Measurements from ENCODE around the gene CELSR2. TPM values are rescaled to one million over a fixed set of nuclear protein-coding genes. Genes with fewer than 3 reads are reported as not detected.

The CELSR2 gene
- total and polyA plus RNA-seq, 9 donors, result 1.2 to 8.6 (median 4.2) TPM

- no peaks in the 10 kb centered on the region for H3K27me3 ChIP-seq (ENCODE audit: control insufficient read depth, insufficient read depth, low read length)
- H3K36me3 ChIP-seq (ENCODE audit: control insufficient read depth, insufficient read depth, low read length), result no peaks in the 10 kb centered on the region
- no peak overlapping the region for H3K27ac ChIP-seq (ENCODE audit: low read length)
- no peak for DNase-seq
- H3K9me3 ChIP-seq (replicated peaks; ENCODE audit: control insufficient read depth, low read depth, low read length), result no peaks in the 10 kb centered on the region
- peaks cover 8% of the 10 kb centered on the region for H3K4me1 ChIP-seq (ENCODE audit: control insufficient read depth, insufficient read depth, low read length)
- 83% methylated on average over 2 of the region's 9 CpGs for WGBS (ENCODE audit: insufficient coverage)
- no peak overlapping the region for H3K4me3 ChIP-seq (ENCODE audit: low read length)
These were observed 43.0 kb downstream of the CELSR2 start for GRCh38 chr1:109292364-109292763.

GRCh38 chr1:109293026-109293425, 43.7 kb downstream of the CELSR2 start:
- no peaks in the 10 kb centered on the region for H3K9me3 ChIP-seq (replicated peaks; ENCODE audit: control insufficient read depth, low read depth, low read length)
- H3K36me3 ChIP-seq (ENCODE audit: control insufficient read depth, insufficient read depth, low read length), result no peaks in the 10 kb centered on the region
- H3K4me3 ChIP-seq (ENCODE audit: low read length), result no peak overlapping the region
- no peak overlapping the region for H3K27ac ChIP-seq (ENCODE audit: low read length)
- no peaks in the 10 kb centered on the region for H3K27me3 ChIP-seq (ENCODE audit: control insufficient read depth, insufficient read depth, low read length)
- H3K4me1 ChIP-seq (ENCODE audit: control insufficient read depth, insufficient read depth, low read length), result peaks cover 14% of the 10 kb centered on the region
- DNase-seq, result no peak
- whole genome bisulfite sequencing (ENCODE audit: insufficient coverage), result 33% methylated on average over 1 of the region's 2 CpGs

- Histone ChIP-seq H3K4me1 (ENCODE audit: control insufficient read depth, insufficient read depth, low read length) (peaks cover 29% of the 10 kb centered on the region), H3K27me3 (ENCODE audit: control insufficient read depth, insufficient read depth, low read length) (no peaks in the 10 kb centered on the region), H3K9me3 (replicated peaks; ENCODE audit: control insufficient read depth, low read depth, low read length) (no peaks in the 10 kb centered on the region), H3K27ac (ENCODE audit: low read length) (no peak overlapping the region), H3K36me3 (ENCODE audit: control insufficient read depth, insufficient read depth, low read length) (no peaks in the 10 kb centered on the region), H3K4me3 (ENCODE audit: low read length) (no peak overlapping the region)
- no peak for DNase-seq
- WGBS (ENCODE audit: insufficient coverage), result 80% methylated on average over 2 of the region's 4 CpGs
These were observed 45.1 kb downstream of the CELSR2 start for GRCh38 chr1:109294481-109294880.

GRCh38 chr1:109295712-109296415, 46.5 kb downstream of the CELSR2 start:
- Histone ChIP-seq H3K4me1 (ENCODE audit: control insufficient read depth, insufficient read depth, low read length) (peaks cover 42% of the 10 kb centered on the region), H3K9me3 (replicated peaks; ENCODE audit: control insufficient read depth, low read depth, low read length) (no peaks in the 10 kb centered on the region), H3K27ac (ENCODE audit: low read length) (no peak overlapping the region), H3K27me3 (ENCODE audit: control insufficient read depth, insufficient read depth, low read length) (no peaks in the 10 kb centered on the region), H3K36me3 (ENCODE audit: control insufficient read depth, insufficient read depth, low read length) (no peaks in the 10 kb centered on the region), H3K4me3 (ENCODE audit: low read length) (no peak overlapping the region)
- 76% methylated on average over 6 of the region's 12 CpGs for WGBS (ENCODE audit: insufficient coverage)
- no peak for DNase-seq

GRCh38 chr1:109296782-109297181, 47.4 kb downstream of the CELSR2 start:
- Histone ChIP-seq H3K27me3 (ENCODE audit: control insufficient read depth, insufficient read depth, low read length) (no peaks in the 10 kb centered on the region), H3K9me3 (replicated peaks; ENCODE audit: control insufficient read depth, low read depth, low read length) (no peaks in the 10 kb centered on the region), H3K27ac (ENCODE audit: low read length) (no peak overlapping the region), H3K4me3 (ENCODE audit: low read length) (no peak overlapping the region), H3K36me3 (ENCODE audit: control insufficient read depth, insufficient read depth, low read length) (no peaks in the 10 kb centered on the region), H3K4me1 (ENCODE audit: control insufficient read depth, insufficient read depth, low read length) (peaks cover 42% of the 10 kb centered on the region)
- WGBS (ENCODE audit: insufficient coverage), result 89% methylated on average over 16 of the region's 16 CpGs
- peak; percentile 46 for DNase-seq

- H3K4me3 ChIP-seq (ENCODE audit: low read length), result no peak overlapping the region
- 100% methylated on average over 1 of the region's 11 CpGs for WGBS (ENCODE audit: insufficient coverage)
- H3K9me3 ChIP-seq (replicated peaks; ENCODE audit: control insufficient read depth, low read depth, low read length), result no peaks in the 10 kb centered on the region
- no peaks in the 10 kb centered on the region for H3K36me3 ChIP-seq (ENCODE audit: control insufficient read depth, insufficient read depth, low read length)
- H3K4me1 ChIP-seq (ENCODE audit: control insufficient read depth, insufficient read depth, low read length), result peaks cover 42% of the 10 kb centered on the region
- H3K27ac ChIP-seq (ENCODE audit: low read length), result peak overlapping the region; percentile 80
- DNase-seq, result peak; percentile 84
- H3K27me3 ChIP-seq (ENCODE audit: control insufficient read depth, insufficient read depth, low read length), result no peaks in the 10 kb centered on the region
These were observed 49.6 kb downstream of the CELSR2 start for GRCh38 chr1:109298666-109299557.

- Histone ChIP-seq H3K27ac (ENCODE audit: low read length) (peak overlapping the region; percentile 80), H3K4me1 (ENCODE audit: control insufficient read depth, insufficient read depth, low read length) (peaks cover 48% of the 10 kb centered on the region), H3K4me3 (ENCODE audit: low read length) (no peak overlapping the region), H3K36me3 (ENCODE audit: control insufficient read depth, insufficient read depth, low read length) (no peaks in the 10 kb centered on the region), H3K27me3 (ENCODE audit: control insufficient read depth, insufficient read depth, low read length) (no peaks in the 10 kb centered on the region), H3K9me3 (replicated peaks; ENCODE audit: control insufficient read depth, low read depth, low read length) (no peaks in the 10 kb centered on the region)
- DNase-seq, result peak; percentile 94
- WGBS (ENCODE audit: insufficient coverage), result 46% methylated on average over 20 of the region's 20 CpGs
These were observed 50.4 kb downstream of the CELSR2 start for GRCh38 chr1:109299558-109300343.

GRCh38 chr1:109300650-109301151, 51.4 kb downstream of the CELSR2 start:
- Histone ChIP-seq H3K36me3 (ENCODE audit: control insufficient read depth, insufficient read depth, low read length) (no peaks in the 10 kb centered on the region), H3K27me3 (ENCODE audit: control insufficient read depth, insufficient read depth, low read length) (no peaks in the 10 kb centered on the region), H3K4me3 (ENCODE audit: low read length) (no peak overlapping the region), H3K27ac (ENCODE audit: low read length) (peak overlapping the region; percentile 76), H3K9me3 (replicated peaks; ENCODE audit: control insufficient read depth, low read depth, low read length) (no peaks in the 10 kb centered on the region), H3K4me1 (ENCODE audit: control insufficient read depth, insufficient read depth, low read length) (peaks cover 54% of the 10 kb centered on the region)
- no peak for DNase-seq
- 91% methylated on average over 12 of the region's 16 CpGs for WGBS (ENCODE audit: insufficient coverage)

- 83% methylated on average over 4 of the region's 5 CpGs for WGBS (ENCODE audit: insufficient coverage)
- no peak overlapping the region for H3K4me3 ChIP-seq (ENCODE audit: low read length)
- H3K36me3 ChIP-seq (ENCODE audit: control insufficient read depth, insufficient read depth, low read length), result no peaks in the 10 kb centered on the region
- no peaks in the 10 kb centered on the region for H3K27me3 ChIP-seq (ENCODE audit: control insufficient read depth, insufficient read depth, low read length)
- H3K4me1 ChIP-seq (ENCODE audit: control insufficient read depth, insufficient read depth, low read length), result peaks cover 56% of the 10 kb centered on the region
- no peak for DNase-seq
- no peak overlapping the region for H3K27ac ChIP-seq (ENCODE audit: low read length)
- H3K9me3 ChIP-seq (replicated peaks; ENCODE audit: control insufficient read depth, low read depth, low read length), result no peaks in the 10 kb centered on the region
These were observed 52.5 kb downstream of the CELSR2 start for GRCh38 chr1:109301874-109302273.
